ENCODE results near the gene AZU1.

GRCh38 chr19:821231-821824, 6.3 kb upstream of the AZU1 start:
- TF ChIP-seq CTCF (IDR thresholded peaks at IDR 0.05), result no peak
- TF ChIP-seq TCF7L2 (IDR thresholded peaks at IDR 0.05; ENCODE audit: low read depth, low read length), result no peak
- no peak for TF ChIP-seq REST (IDR thresholded peaks at IDR 0.05; ENCODE audit: insufficient read depth in 1 of 2, low read depth in 2 of 2, low read length in 1 of 2)
- TF ChIP-seq POLR2AphosphoS5 (IDR thresholded peaks at IDR 0.05; ENCODE audit: low read depth, low read length), result no peak
